ENCODE data around the gene SLCO1A2.
"Not testable (repeated sequence)": the region's sequence is repeated elsewhere in the genome, so short reads cannot be mapped to it uniquely, and the experiment has no call there.

SLCO1A2 gene, protein sequence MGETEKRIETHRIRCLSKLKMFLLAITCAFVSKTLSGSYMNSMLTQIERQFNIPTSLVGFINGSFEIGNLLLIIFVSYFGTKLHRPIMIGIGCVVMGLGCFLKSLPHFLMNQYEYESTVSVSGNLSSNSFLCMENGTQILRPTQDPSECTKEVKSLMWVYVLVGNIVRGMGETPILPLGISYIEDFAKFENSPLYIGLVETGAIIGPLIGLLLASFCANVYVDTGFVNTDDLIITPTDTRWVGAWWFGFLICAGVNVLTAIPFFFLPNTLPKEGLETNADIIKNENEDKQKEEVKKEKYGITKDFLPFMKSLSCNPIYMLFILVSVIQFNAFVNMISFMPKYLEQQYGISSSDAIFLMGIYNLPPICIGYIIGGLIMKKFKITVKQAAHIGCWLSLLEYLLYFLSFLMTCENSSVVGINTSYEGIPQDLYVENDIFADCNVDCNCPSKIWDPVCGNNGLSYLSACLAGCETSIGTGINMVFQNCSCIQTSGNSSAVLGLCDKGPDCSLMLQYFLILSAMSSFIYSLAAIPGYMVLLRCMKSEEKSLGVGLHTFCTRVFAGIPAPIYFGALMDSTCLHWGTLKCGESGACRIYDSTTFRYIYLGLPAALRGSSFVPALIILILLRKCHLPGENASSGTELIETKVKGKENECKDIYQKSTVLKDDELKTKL

DNA sequence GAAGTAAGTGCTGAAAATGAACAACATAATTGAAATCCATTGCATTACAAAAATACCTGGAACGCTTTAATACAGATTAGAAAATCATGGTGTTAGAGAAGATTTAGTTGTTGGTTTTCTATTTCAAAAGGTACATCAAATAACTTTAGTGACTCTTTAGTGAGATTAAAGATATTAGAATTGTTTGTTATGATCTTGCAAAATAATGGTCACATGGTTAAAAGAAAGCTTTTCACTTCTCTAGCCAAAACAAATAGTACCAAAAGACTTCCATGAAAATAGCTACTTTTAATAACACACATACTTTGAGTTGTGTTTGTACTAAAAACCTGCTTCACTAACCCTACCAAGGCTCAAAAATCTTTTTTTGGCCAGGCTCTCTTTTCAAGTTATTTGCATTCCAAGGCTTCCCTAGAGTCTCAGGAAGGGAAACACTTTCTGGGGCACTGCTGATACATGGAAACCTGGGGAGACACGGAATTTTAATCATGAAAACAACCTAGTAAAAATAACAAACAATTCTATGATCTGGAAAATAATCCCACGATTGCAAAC is at the start of gene SLCO1A2:
SLCO1A2 (minus strand) TSS at position 147 of the 555 bp plus-strand sequence. CDS start 270 bp downstream, outside the sequence.
- no peak for FAIRE-seq

DNA sequence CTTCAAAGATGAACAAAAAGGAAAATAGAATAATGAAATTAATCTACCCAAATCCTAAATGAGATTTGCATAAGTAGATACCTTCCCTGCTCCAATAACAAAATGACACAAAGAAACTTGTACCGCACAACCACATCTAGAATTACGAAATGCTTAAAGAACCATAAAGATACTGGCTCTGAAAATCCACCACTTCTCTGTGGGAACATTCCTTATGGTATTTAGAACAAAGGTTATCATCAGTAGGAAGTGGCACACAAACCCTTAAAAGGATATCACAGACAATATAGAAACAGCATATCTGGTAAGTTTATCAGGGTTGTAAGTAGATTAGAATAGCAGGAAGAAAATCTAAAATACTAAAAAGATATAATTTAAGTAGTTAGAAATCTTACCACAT is 49.5 kb upstream of the SLCO1A2 start:
- no peak for FAIRE-seq

DNA sequence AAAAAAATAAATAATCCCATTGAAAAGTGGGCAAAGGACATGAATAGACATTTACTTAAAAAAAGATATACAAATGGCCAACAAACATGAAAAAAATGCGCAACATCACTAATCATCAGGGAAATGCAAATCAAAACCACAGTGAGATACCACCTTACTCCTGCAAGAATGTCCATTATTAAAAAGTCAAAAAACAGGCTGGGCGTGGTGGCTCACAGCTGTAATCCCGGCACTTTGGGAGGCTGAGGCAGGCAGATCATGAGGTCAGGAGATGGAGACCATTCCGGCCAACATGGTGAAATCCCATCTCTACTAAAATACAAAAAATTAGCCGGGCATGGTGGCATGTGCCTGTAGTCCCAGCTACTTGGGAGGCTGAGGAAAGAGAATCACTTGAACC is 46.6 kb upstream of the SLCO1A2 start:
- not testable (repeated sequence) for FAIRE-seq

DNA sequence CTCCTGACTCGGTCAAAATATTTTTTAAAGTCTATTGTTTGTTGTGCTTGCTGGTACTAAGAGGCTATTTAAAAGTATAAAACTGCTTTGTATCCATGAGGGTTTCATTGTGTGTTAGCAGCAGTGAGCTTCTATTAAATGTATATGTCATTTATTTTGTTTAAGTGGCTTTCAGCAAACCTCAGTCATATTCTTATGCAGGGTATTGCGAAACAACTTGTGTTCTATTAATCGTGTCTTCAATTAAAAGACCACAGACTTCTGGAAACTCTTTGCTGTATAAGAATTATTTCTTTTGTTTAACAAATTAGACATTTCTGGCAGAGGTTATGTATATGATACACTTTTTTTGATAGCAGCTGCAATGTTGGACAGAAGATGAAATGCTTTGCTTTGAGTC is 44.5 kb upstream of the SLCO1A2 start:
- peak; percentile 89 for FAIRE-seq

DNA sequence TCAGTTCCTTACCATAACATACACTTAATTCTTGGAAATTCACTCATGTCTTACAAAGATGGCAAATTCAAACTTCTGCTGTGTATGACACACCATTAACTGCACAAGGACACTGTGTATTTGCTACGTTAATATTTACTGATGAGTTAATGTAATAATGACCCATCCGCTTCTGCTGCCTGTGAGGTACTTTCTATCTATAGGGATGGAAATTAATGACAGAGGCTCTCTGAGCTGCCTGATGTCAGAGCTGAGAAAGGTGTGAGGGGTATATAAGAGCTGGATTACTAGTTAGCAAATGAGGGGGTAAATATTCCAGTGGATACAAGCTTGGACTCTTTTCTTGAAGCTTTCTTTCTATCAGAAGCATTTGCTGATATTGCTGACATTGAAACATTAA is 37.9 kb upstream of the SLCO1A2 start, which contains the start of gene IAPP:
IAPP (plus strand) TSS at position 301 of the 400 bp plus-strand sequence. CDS start 450 bp downstream, outside the sequence.
- FAIRE-seq = no peak

GRCh38 chr12:21370845-21371449 is 36.2 kb upstream of the SLCO1A2 start:
- FAIRE-seq = no peak

- no peak for FAIRE-seq
These were observed 34.6 kb upstream of the SLCO1A2 start for GRCh38 chr12:21369141-21369980.

DNA sequence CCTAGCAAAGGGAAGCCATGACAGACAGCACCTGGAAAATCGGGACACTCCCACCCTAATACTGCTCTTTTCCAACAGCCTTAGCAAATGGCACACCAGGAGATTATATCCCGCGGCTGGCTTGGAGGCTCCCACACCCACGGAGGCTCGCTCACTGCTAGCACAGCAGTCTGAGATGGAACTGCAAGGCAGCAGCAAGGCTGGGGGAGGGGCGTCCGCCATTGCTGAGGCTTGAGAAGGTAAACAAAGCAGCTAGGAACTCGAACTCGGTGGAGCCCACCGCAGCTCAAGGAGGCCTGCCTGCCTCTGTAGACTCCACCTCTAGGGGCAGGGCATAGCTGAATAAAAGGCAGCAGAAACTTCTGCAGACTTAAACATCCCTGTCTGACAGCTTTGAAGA is 25.9 kb upstream of the SLCO1A2 start:
- FAIRE-seq = not testable (repeated sequence)

DNA sequence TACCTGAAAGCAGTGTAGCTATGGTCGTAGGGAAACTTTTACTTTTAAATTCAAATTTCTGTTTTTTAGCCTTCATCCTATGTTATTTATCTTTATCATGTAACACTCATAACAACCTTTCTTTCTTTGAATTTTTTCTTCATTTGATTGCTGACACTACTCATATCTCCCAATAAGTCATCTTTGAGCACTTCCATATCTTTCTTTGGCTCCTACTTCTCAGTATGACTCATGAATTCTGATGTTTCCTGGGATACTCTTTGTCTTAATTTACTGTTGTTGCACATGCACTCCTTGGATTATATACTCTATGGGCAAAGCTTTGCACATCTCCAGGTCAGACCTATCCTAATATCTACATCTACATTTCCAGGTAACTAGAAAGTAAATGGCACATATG is 19.9 kb upstream of the SLCO1A2 start:
- no peak for FAIRE-seq

DNA sequence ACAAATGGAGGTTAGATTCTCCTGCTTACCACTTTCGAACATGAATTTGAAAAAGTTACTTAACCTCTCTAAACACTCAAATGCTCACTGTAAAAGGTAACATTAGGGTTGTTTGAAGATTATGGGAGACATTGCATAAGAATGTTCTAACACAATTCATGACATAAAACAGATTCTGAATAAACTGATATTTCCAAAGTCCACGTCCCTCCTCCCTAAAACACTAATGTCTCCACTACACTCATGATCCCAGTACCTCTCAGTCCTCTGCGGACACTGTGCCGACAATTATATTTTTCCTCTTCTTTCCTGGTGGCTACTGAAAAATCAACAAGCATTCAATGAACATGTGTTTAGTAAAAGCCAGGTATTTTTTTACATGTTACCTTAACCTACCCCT is 19.2 kb upstream of the SLCO1A2 start:
- FAIRE-seq = no peak

DNA sequence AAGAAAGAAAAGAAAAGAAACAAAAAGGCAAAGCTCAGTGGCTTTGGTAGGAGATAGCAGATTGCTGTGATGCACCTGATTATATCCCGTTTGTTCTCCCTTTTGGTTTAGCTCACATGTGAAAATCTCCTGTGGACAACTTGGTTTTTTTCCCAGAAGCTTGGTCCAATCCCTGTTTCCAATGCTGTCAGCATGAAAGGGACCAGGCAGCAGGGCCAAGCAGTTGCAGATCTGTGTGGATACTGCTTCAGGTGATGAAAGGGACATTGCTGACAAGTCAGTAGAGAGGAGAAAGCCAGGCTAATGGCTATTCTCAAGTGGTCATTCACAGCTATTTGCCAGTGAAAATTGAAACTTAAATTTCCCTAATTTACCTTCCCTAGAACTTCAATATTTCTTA is 18.8 kb upstream of the SLCO1A2 start:
- no peak for FAIRE-seq

- no peak for FAIRE-seq
These were observed 16.3 kb upstream of the SLCO1A2 start for GRCh38 chr12:21350975-21351374.

GRCh38 chr12:21346542-21347205 is 12.0 kb upstream of the SLCO1A2 start:
- peak; percentile 58 for FAIRE-seq

GRCh38 chr12:21343636-21344035 is 8.9 kb upstream of the SLCO1A2 start:
- no peak for FAIRE-seq

DNA sequence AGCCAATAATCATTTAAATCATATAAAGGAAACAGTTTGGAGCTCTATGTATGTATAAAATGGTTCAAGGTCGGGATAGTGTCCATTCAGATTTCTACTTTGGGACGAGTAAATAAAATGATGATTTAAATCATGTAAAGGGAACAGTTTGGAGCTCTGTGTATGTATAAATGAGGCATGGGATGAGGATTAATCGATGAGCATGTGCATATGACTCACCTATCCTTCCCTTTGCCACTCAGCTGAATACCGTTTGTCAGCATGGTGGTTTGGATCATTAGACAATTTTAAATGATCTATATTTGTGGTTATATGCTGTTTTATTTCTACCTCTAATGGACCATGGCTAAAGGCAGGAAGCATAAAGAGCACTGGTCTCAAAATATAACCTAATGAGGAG is 7.1 kb upstream of the SLCO1A2 start:
- FAIRE-seq = peak; percentile 94

DNA sequence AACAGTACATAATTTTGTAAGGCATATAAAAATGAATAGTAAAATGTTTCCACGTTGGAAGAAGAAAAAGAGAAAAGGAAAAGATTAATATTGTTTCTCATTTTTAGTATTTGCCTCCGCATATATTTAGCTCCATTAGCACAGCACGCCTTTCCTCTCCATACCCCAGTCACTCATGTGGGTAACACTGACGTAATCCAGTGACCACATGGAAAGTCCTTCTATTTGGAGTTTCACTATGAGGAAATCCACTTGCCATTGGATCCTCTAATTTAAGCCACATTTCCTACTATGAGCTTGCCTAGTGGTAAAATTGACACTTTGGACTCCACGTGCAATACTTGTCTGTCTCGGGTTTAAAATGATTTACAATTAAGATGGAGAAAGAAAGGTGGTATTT is 5.7 kb upstream of the SLCO1A2 start:
- FAIRE-seq = no peak

- FAIRE-seq = no peak
These were observed 5.2 kb upstream of the SLCO1A2 start for GRCh38 chr12:21339921-21340320.

- no peak for FAIRE-seq
These were observed 3.4 kb upstream of the SLCO1A2 start for GRCh38 chr12:21337959-21338744.

DNA sequence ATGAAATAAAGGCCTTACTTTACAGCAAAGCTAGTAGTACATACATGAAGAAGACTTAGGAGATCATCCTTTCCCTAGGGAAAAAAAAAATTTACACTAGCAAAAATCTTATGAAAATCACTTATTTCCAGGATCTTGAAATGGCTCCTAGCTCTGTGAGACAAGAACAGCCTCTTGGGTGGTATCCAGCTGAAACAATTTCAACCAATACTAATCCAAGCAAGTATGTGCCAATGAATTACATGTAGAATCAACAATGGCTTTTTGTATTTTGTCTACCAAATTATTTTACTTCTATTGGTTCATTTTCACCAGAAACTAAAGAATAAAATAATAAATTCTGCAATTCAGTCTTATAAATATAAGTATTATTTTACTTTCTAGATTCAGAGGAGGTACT is 2.7 kb upstream of the SLCO1A2 start:
- FAIRE-seq = no peak

- no peak for FAIRE-seq
These were observed 1.9 kb upstream of the SLCO1A2 start for GRCh38 chr12:21336656-21337055.

- FAIRE-seq = peak; percentile 43
These were observed 3.9 kb downstream of the SLCO1A2 start for GRCh38 chr12:21330682-21331253.

All from islet of Langerhans (tissue), 1 donor.